ENCODE data around the gene MAST4.

- TF ChIP-seq TAF1 (IDR thresholded peaks at IDR 0.05; ENCODE audit: low read depth, low read length), result no peak
- no peak for TF ChIP-seq NRF1 (IDR thresholded peaks at IDR 0.05; ENCODE audit: low read depth, low read length)
- TF ChIP-seq BRCA1 (IDR thresholded peaks at IDR 0.05; ENCODE audit: low read depth, low read length), result no peak
- TF ChIP-seq EGR1 (IDR thresholded peaks at IDR 0.05; ENCODE audit: borderline replicate concordance, low read depth, low read length), result no peak
- no peak for TF ChIP-seq POLR2AphosphoS5 (IDR thresholded peaks at IDR 0.05; ENCODE audit: low read depth, low read length)
- no peak for TF ChIP-seq PHF8 (conservative IDR thresholded peaks at IDR 0.05; ENCODE audit: low read depth, low read length)
- no peak for TF ChIP-seq CTCF (IDR thresholded peaks at IDR 0.05; ENCODE audit: control extremely low read depth in 1 of 3, insufficient read depth in 1 of 3, low read depth in 1 of 3, low read length in 3 of 3)
- no peak for TF ChIP-seq MAX (IDR thresholded peaks at IDR 0.05)
- no peak for TF ChIP-seq HDAC6 (IDR thresholded peaks at IDR 0.05; ENCODE audit: low read depth, low read length)
- no peak for TF ChIP-seq SRF (IDR thresholded peaks at IDR 0.05; ENCODE audit: low read depth, low read length)
- TF ChIP-seq SP1 (IDR thresholded peaks at IDR 0.05; ENCODE audit: low read depth, low read length), result no peak
- no peak for TF ChIP-seq KDM1A (IDR thresholded peaks at IDR 0.05; ENCODE audit: borderline replicate concordance, low read length)
Measured at GRCh38 chr5:66653325-66653724, 57.1 kb downstream of the MAST4 start.

Measured in H1 (cell line).